Hematopoietic multipotent progenitor cell treated with erythropoietin and hydrocortisone succinate and interleukin-3 and kit ligand, for 17 days (in vitro differentiated cells): Measurements from ENCODE around the gene RNU7-1.
"Not testable (repeated sequence)": the region's sequence is repeated elsewhere in the genome, so short reads cannot be mapped to it uniquely, and the experiment has no call there.

Experiments used
- DNase-seq: peaks from one replicate; pipeline ENCODE4 v3.0.0-alpha.2; 2015; ENCODE audit warnings: low spot score

The RNU7-1 gene

DNA sequence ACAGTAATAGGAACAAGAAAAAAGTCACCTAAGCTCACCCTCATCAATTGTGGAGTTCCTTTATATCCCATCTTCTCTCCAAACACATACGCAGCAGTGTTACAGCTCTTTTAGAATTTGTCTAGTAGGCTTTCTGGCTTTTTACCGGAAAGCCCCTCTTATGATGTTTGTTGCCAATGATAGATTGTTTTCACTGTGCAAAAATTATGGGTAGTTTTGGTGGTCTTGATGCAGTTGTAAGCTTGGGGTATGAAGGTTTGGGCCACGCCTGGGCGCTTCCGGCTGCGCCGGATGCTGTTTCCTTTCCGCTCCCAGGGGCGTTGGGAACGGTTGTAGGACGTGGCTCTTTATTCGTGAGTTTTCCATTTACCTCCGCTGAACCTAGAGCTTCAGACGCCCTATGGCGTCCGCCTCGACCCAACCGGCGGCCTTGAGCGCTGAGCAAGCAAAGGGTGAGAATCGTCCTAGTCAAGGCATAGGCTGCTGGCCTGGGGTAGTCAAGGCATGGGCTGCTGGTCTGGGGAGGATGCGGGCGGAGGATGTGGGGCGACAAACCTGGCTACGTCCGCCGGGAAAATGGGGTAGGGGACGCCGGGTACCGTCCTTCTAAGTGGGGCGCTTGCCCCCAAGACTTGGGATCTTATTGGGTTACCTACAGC is at the start of gene RNU7-1, which contains the start of gene C12orf57:
RNU7-1 (plus strand) TSS at position 95 of the 659 bp plus-strand sequence.
C12orf57 (plus strand) TSS at position 301 of the 659 bp plus-strand sequence; CDS start at position 401, 100 bp downstream.
- DNase-seq, result no peak

DNA sequence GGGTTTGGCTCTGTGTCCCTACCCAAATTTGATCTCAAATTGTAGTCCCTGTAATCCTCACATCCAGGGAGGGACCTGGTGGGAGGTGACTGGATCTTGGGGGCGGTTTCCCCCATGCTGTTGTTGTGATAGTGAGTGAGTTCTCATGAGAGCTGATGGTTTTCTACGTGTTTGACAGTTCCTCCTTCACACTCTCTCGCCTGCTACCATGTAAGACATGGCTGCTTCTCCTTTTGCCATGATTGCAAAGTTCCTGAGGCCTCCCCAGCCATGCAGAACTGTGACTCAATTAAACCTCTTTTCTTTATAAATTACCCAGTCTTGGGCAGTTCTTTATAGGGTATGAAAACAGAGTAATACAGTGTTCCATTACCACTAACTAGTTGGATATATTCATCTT is 49.3 kb upstream of the RNU7-1 start:
- no peak for DNase-seq

DNA sequence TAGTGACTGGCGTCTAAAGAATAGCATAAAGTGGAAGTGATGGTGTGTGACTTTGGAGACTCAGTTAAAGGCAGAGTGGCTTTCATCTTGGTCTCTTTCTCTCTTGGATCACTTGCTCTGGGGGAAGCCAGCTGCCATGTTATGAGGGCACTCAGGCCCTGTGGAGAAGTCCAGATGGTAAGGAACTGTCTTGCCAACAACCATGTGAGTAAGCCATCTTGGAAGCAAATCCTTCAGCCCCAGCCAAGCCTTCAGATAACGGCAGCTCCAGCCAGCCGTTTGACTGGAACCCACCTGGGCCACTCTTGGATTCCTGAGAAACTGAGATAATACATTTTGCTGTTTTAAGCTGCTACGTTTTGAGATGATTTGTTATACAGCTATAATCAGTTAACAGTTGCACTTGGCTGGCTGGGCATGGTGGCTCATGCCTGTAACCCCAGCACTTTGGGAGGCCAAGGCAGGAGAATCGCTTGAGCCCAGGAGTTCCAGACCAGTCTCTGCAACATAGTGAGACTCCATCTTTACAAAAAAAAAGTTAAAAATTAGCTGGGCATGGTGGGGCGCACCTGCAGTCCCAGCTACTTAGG is 46.7 kb upstream of the RNU7-1 start:
- no peak for DNase-seq

DNA sequence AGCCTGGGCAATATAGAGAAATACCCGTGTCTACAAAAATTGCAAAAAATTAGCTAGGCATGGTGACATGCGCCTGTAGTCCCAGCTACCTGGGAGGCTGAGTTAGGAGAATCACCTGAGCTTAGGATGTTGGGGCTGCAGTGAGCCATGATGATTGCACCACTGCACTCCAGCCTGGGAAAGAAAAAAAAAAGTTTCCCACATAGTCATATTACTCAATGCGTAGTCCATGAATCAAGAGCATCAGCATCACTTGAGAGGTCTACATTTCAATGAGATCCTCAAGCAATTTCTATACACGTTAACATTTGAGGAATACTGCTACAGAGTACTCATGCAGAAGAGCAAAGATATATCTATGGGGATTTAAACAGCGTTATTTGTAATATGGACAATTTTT is 44.2 kb upstream of the RNU7-1 start:
- DNase-seq, result no peak

DNA sequence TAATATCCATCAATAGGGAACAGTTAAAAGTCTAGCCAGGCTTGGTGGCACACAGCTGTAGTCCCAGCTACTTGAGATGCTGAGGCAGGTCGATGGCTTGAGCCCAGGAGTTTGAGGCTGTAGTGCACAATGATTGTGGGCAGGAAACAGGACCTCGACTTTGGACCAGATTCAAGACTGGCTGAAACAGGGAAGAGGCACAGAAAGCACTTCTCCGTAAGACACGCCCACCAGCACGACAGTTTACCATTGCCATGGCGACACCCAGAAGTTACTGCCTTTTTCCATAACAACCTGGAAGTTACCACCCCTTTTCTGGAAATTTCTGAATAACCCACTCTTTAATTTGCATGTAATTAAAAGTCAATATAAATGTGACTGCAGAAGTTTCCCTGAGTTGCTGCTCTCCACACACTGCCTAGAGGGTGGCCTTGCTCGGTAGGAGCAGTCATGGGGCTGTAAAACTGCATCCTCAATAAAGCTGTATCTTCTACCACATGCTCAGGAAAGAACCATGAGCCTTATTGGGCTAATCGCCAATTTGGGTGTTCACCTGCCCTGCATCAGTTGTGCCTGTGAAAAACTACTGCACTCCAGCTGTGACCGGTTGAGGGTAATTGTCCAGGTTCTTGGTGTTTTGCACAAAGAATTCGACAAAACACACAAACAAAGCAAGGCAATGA is 43.6 kb upstream of the RNU7-1 start:
- no peak for DNase-seq

DNA sequence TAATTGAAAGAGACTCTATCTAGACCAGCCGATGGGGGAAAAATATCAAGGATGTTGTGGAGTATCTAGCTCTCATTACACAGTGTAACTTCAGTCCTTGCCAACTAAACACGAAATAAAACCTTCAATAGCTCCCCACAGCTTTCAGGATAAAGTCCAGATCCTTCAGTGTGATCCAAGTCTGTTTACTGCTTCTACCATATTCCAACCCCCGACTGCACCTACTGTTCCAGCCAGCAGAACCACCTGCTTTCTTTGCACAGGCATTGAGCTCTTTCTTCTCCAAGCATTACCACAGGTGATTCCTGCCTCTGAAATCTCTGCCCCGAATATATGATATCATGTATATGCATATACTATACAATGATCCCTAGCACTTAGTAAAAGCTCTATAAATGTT is 41.2 kb upstream of the RNU7-1 start:
- DNase-seq, result no peak

DNA sequence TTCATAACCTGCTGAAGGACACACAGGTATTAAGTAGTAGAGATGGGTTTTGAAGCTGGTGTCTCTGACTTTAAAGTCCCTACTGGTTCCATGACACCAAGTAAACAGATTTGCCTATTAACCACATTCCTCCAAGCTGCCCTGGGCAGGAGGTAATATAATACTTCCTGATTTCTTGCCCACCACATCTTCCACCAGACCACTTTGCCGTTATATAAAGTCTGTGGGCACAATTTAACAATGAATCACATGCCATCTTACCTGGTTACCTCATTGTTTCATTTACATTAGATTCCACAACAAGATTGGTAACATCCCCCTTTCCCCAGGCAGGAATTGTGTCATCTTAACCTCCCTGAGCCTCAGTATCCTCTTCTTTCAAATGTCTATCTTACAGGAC is 39.9 kb upstream of the RNU7-1 start:
- DNase-seq, result no peak

DNA sequence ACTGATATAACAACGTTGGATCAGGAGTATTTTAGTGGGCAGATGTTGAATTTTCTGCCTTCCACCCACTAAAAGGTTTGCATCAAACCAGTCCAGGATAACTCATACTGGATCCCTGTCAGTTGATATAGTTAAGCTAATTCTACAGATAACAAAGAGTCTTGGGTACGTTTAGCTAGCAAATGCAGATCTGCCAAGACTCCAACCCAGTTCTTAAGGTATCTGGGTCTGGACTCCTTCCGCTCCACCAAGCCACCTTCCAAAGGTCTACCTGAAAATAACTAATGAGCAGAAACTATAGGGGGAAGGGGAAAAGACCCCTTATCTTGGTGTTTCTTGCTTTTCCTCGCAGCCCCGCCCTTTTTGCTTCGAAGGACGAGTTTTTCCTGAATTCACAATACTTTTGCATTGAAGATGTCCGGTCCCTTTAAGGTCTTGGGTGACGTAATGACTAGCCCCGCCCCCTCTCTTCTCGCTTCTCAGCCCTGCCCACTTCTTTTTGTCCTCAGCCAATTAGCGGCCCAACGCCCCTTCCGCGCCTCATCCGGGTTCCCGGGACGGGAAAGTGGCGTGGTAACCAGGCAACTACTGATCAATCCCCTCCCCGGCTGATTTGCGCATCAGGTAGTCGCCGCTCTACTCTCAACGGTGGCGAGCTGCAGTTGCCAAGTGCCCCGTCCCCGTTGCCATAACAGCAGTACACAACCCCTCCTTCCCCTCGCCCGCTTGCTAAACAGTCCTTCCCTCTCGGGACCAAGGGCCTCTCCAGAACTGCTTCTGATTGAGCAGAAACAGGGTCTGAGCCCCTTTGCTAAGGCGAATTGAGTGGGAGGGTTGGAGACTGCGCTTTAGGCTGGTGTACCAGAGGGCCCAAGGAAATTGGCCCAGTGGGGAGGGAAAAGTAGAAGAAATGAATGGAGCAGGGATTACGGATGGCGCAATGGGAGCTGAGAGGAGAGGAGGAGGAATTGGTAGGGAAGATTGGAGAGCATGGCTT is 39.0 kb upstream of the RNU7-1 start, which contains the start of gene LRRC23:
LRRC23 (plus strand) TSS at position 543 of the 997 bp plus-strand sequence. CDS start 812 bp downstream, outside the sequence.
- DNase-seq, result peak; percentile 94

DNA sequence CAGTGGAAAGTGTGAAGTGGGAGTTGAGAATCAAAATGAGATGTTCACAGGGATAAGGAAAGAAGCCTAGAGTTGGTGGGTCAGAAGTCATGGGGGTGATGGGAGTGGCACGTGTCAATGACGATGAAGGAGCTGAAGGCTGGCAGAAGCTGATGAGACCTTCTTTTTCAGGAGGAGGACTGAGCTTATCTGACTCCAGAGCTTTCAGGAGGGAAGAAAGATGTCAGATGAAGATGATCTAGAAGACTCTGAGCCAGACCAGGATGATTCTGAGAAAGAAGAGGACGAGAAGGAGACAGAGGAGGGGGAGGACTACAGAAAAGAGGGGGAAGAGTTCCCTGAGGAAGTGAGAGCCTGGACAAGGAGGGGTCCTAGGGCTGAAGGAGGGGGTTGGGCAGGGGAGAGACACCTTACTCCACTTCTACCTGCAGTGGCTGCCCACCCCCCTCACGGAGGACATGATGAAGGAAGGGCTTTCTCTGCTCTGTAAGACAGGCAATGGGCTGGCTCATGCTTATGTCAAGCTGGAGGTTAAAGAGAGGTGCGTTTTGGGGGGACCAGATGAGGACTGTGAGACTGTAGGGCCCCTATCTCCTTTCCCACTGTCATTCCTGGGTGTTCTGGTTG is 38.1 kb upstream of the RNU7-1 start:
- DNase-seq, result no peak

DNA sequence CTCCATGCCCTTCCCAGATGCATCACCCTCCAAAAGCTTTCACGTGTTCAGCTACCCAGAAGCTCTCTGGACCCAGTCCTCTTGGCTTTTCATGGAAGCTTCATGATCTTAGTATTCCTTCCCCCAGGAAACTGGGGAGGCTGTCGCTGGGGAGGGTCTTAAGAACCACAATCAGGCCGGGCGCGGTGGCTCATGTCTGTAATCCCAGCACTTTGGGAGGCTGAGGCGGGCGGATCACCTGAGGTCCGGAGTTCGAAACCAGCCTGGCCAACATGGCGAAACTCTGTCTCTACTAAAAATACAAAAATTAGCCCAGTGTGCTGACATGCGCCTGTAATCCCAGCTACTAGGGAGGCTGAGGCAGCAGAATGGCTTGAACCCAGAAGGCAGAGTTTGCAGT is 35.5 kb upstream of the RNU7-1 start:
- not testable (repeated sequence) for DNase-seq

DNA sequence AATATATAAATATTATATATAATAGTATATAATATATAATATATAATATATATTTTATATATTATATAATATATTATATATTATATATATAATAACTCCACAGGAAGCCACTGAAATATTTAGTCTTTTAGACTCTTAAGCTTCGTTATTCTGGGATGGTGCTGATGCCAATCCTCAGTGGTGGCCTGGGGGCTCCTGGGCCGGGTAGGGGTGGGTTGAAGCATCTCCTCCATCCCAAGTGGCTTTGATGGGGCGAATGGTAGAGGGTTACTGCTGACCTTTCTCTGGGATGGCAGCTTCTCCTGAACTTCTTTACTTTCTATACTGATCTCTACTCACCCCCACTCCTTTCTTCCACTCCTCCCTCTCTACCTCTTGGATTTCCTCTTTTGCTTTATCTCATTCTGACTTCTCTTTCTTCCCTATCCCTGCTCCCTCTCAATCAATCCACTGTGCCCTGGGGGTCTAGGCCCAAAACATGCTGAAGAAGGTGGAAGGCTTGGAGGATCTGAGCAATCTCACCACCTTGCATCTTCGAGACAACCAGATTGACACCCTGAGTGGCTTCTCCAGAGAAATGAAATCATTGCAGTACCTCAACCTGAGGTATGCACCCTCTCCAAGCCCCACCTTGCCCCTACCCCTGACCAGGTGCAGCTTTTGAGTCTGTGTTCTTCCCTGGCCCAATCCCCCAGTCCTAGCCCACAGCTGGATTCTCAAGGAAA is 34.0 kb upstream of the RNU7-1 start:
- DNase-seq, result no peak

DNA sequence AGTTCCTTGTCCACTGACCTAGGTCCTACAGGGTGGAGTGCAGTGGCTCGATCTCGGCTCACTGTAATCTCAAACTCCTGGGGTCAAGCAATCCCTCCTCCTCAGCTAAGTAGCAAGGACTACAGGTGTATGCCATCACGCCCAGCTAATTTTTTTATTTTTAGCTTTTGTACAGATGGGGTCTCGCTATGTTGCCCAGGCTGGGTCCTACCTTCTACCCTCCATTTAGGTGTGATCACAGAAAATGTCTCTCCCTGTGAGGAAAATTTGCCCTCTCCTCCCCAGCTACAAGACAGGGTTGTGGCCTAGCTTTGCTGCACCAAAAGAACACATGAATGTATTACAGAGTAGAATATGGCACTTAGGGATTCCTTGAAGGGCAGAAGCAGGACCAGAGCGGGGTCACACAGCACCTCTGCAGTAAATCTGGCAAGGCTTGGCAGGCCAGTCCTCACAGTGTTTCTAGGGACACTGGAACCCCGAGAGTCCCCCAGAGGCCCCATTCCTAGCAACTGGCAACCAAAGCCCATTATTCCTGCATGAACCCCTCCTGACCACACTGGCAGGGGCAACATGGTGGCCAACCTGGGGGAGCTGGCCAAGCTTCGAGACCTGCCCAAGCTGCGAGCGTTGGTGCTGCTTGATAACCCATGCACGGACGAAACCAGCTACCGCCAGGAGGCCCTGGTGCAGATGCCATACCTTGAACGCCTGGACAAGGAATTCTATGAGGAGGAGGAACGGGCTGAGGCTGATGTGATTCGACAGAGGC is 31.3 kb upstream of the RNU7-1 start:
- no peak for DNase-seq

DNA sequence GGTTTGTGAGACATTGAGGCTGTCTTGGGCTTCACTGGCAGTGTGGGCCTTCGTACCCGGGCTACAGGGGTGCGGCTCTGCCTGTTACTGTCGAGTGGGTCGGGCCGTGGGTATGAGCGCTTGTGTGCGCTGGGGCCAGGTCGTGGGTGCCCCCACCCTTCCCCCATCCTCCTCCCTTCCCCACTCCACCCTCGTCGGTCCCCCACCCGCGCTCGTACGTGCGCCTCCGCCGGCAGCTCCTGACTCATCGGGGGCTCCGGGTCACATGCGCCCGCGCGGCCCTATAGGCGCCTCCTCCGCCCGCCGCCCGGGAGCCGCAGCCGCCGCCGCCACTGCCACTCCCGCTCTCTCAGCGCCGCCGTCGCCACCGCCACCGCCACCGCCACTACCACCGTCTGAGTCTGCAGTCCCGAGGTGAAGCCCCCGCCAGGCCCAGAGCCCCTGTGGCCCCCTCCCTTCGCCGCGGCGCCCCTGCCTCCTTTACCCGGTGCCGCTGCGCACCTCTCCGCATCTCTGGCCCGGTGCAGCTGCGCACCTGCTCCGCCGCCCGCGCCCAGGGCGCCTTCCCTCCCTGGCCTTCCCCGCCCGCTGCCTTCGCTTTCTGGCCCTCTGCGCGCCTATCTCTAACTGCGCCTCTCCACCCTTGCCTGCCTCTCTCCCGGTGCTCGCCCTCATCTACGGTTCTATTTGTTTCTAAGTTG is 29.2 kb upstream of the RNU7-1 start, which contains the start of gene ENO2:
ENO2 (plus strand) TSS at position 335 of the 701 bp plus-strand sequence. CDS start 1,253 bp downstream, outside the sequence.
- peak; percentile 37 for DNase-seq

DNA sequence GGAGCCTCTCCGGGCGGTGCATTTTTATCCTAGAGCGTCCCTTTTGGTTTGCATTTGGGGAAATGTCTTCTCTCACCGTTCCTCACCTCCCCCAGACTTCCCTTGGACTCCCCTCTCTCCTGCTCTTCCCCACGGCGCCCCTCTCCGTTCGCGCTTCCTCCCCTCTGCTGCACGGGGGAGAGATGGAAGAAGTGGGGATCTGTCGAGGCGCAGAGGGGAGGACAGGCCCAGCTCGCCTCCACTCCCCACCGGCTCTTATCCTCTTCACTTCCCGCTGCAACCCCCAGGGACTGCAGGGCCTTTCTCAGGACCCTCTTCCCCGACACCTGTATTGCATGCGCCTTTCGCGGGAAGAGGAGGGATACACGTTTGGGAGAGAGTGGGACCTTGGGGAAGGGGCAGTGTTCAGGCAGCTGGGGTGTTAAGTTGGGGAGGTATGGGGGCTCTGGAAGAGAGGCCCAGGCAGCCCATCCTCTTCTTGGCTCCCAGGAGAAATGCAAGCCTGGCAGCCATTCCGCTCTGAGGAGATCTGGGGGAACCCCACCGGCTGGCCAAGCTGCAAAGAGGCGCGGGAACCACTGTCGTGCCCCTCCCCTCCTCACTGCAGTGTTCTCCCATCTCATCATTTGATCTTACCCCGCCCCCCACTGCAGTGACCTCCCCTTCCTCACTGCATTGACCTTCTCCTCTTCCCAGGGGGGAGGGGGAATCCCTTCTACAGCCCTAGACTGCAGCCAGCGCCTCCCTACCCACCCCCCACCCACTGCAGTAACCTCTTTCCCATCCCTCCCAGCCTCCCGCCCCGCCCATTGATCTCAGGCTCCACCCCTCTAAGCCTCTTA is 28.4 kb upstream of the RNU7-1 start:
- DNase-seq, result no peak

DNA sequence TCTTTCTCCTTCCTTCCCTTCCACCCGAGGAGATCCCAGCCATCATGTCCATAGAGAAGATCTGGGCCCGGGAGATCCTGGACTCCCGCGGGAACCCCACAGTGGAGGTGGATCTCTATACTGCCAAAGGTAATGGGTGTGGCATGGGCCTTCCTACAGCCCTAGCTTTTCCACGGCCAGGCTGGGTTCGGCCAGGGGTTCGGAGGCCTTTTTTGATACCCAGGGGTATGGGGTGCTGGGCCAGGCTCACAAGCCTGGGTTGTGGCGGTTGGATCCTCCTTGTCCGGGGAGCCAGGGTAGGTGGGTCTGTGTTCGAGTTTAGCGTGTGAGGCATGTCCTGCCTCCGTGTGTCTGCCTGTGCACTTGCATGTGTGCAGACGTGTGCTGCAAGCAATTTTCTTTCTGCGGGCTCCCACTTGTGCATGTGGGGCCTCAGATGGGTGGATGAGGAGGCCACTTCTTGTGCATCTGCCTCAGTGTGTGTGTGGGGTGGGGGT is 27.8 kb upstream of the RNU7-1 start:
- DNase-seq, result no peak

DNA sequence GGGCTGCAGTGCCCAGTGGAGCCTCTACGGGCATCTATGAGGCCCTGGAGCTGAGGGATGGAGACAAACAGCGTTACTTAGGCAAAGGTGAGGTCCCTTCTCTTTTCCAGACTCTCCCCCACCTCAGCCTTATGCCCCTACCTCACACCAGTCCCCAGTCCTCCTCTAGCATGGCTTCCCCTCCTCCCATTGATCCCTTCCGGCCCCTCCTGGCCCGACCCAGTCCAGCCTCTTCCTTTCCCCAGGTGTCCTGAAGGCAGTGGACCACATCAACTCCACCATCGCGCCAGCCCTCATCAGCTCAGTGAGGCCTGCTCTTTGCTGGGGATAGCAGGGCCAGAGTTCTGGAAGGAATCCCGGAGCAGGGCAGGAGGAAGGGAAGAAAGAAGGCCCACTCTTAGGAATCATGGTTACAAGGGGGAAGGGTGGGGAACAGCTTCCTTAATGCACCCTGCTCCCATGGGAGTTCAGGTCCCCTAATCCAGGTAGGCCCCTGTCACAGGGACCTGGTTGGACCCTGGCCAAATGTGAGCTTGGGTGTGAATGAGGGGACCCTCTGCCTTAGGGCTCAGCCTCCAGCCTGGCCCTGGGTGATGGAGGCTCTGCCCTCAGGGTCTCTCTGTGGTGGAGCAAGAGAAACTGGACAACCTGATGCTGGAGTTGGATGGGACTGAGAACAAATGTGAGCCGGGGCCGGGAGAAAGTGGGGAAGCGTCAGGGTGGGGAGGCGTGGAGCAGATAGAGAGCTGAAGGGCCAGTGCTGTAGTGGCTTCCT is 27.0 kb upstream of the RNU7-1 start:
- DNase-seq, result no peak
